NCI-H1417 treated with DMSO at 0.1 percent for 48 hours (cell line): ENCODE results near the gene NEURL2.

Experiments used
- DNase-seq: peaks from one replicate; lab custom pipeline; 2025; lab: John Stamatoyannopoulos, UW

The NEURL2 gene

GRCh38 chr20:45841407-45842129, 49.4 kb downstream of the NEURL2 start:
- DNase-seq, result no peak

- DNase-seq, result no peak
These were observed 50.3 kb downstream of the NEURL2 start for GRCh38 chr20:45840700-45841198.
